HG03378 (cell line): ENCODE data around the gene UACA.
"Not testable (repeated sequence)": the region's sequence is repeated elsewhere in the genome, so short reads cannot be mapped to it uniquely, and the experiment has no call there.

Source experiments
- ATAC-seq: cut with Tn5 transposase; IDR thresholded peaks from one replicate; pipeline ENCODE4 v1.9.1; 2021; ENCODE audit warnings: mild to moderate bottlenecking, moderate library complexity; ENCODE audit not compliant: unreplicated experiment

The UACA gene

DNA sequence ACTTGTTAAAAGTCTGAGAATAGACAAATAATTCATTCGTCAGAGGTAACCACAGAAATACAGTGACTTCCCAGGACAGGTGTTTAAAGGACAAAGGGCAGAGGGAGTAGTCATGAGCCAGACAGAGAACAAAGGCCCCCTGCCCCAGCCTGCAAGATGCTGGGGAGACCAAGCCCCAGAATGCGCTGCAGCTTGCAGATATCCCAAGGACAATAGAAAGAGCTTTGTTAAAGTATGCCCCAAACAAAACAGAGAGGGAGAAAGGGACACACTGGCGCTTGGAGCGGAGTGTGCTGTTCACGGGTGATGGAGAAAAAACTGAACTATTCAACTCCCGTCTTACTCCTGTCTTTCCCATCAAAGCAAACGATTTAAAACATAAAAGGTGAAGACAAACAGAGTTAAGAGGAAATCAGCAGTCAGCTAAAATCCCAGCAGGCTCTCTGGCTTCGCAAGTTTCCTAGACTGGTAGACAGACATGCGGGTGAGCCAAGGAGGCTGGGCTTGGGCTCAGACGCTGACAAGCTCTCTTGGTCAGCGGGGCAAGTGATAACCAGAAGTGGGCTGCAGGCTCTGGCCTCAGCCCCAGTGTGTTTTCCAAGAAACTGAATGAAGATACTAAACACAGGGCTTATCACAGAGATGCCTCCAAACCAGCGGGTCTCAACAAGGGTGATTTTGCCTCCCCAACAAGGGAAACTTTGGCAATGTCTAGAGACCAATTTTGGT is 130.1 kb downstream of the UACA start:
- no peak for ATAC-seq

DNA sequence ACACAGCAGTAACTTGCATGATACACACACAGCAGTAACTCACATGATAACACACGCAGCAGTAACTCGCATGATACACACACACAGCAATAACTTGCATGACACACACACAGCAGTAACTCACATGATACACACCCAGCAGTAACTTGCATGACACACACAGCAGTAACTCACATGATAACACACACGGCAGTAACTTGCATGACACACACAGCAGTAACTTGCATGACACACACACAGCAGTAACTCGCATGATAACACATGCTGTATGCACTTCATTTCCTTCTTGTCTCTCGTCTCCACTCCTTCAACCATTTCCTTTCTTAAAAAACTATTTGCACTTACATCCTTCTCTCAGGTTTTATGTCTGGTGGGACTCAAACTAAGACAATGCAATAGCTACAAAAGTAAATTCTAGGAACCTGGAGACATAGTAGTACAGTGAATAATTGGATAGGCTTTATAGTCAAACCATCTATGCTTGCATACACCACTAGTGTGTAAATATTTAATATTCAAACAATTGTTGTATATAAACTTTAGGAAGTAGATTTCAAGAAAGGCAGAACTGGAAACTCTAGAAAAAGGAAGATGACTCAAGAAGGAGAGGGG is 130.8 kb downstream of the UACA start:
- ATAC-seq: no peak

DNA sequence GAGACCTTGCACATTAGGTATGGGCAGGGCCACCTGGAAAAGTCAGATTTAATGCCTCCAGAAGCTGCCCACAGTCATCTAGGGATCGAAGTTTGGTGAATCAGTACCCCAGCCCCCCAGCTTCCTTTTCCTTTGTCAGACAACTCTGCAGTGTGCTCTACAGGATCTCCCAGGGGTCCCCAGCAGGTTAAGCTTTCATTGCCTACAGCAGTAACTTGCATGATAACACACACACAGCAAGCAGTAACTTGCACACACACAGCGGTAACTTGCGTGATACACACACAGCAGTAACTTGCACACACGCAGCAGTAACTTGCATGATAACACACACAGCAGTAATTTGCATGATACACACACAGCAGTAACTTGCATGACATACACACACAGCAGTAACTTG is 131.3 kb downstream of the UACA start:
- no peak for ATAC-seq

DNA sequence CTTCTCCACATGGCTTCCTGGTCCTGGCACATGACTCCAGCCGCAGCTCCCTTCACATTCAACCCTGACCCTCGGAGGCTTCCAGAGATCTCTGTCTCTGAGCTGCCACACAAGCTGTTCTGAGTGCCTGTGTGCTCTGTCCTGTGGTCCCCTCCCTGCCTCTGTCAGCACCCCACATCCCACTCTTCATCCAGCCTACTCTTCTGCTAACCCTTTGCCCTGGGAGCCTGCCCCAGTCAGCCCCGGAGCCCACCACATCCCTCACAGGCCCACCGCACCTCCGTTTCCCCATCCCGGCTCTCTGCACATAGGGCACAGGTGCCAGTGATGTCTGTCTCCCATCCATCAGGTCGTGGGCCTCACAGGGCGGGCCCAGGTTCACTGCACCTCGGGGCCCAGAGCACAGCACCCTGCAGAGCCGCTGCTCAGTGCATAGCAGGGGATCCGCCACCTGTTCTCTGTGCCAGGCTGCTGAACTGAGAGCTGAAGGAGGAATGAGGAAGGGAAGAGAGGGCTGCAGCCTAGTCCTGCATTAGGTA is 133.6 kb downstream of the UACA start:
- no peak for ATAC-seq

DNA sequence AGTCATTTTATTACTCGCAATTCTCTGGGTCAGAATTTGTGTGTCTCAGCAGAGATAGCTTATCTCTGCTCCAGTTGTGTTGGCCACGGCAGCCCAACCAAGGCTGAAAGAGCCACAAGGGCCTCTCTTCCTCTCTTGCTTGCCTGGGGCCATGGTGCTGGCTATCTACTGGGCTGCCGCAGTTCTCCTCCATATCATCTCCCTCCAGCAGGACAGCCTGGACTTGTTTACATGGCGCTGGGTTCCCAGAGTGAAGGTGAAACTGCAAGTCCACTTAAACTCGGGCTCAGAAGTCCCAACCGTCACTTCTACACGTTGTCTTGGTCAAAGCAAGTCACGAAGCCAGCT is 134.8 kb downstream of the UACA start:
- ATAC-seq: no peak

DNA sequence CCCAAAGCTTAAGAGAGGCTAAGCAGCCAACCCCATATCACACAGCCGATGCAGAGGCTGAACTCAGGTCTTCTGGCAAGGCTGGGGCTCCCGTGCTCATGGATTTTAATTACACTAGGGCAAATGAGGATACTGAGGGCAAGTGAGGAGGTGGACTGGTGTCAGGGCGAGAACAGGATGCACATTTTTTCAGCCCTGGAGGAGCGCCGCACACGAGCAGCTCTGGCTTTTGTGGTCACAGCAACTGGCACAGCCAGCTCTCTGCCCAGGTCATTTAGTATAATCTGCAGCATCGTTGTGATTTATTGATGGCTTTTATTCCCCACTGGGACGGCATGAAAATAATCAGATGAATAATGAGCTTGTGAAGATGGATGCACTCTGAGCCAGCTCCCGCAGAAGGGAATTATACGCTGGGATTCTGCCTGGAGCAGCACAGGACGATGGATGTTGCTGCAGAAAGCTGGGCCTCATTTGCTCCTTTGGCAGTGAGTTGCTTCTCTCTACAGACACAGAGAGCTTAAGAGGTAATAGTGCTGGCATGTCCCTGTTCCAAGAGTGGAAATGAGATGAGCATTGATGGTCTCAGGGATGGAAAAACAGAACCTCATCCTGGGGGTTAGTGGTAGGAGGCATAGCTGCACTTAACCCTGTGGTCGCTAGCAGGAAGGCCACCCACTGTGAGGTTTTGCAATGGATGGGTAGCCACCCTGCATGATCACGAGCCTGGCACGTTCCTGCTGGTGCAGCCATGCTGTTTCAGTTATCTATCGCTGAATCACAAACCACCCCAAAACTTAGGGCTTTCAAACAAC is 135.4 kb downstream of the UACA start:
- no peak for ATAC-seq

DNA sequence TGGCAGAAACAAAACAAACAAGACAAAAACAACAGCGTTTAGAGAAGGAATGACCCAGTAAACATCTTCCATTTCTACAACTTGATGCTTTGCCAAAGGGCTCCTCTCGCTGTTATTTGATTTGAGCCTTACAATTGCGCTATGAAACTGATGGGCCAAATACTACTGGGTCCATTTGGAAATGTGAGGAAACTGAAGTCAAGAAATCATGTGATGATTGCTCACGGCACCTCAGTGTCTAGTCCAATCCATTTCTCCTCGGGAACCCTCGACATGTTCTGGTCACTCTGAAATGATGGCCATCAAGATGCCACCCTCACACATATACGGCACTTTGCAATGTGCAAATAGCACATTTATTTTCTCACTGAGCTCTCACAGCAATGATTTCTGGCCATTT is 136.0 kb downstream of the UACA start:
- ATAC-seq: no peak

DNA sequence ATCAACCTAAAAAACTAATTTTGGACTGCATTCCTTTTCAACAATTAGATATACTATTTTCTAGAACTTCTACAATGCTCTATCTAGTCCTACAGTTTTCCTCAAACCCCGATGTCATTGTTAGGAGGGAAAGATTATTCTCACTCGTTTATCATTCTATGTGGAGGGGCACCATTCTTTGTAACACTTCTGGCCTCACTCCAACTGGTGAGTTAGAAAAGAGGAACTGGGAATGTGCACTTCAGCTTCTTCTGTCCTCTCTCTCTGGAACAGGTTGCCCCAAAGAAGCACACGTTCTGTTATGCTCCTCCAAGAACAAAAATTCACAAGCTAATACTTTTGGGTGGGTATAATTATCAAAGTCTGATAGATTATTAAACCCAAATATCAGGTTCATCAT is 137.9 kb downstream of the UACA start:
- ATAC-seq: no peak

DNA sequence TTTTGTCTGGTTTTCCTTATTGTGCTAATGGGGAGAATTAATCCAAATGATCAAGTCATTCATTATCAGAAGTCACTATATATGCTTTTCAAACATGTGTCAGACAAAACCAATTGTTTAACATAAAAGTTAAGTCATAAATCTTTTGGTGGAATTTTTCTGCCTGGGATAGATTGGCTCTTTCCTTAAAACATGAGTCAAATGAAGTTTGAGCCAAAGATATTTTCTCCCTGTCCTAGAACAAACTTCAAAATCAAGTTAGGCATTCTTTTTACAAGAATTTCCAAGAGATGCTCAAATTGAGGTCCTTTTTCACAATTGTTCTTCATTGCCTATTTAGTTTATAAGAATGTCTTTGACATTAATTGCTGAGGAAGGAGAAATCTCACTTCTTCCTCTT is 138.3 kb downstream of the UACA start:
- no peak for ATAC-seq

DNA sequence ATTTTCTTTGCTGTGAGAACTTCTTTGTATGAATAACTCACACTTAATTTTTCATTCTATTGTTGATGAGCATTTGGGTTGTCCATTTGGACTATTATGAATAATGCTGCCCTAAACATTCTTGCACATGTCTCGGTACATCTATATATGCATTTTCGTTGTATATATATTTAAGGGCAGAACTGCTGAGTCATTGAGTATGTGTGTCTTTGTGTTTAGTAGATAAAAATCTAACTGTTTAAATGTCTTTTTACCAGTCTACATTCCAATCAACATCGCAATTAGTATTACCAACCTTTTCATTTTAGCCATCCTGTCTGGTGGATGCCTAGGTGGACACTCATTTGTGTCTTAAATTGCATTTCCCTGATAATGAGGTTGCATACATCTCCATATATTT is 144.4 kb downstream of the UACA start:
- ATAC-seq: no peak

DNA sequence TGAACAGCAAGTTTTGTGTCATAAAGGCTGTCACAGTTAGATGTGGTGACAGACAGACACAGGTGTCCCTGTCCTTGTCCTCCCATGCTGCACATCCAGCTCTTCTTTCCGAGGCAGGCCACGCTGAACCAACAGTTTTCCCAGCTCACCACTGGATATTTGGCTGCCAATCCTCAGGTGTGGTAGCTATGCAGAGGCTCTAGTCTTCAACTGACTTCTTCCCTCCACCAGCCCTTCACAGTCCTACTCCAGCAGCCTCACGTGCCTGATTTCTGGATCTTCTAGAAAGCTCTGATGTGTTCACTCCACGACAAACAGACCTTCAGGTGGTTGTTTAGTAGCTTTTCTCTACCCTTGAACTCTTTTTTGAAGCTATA is 145.5 kb downstream of the UACA start:
- no peak for ATAC-seq

DNA sequence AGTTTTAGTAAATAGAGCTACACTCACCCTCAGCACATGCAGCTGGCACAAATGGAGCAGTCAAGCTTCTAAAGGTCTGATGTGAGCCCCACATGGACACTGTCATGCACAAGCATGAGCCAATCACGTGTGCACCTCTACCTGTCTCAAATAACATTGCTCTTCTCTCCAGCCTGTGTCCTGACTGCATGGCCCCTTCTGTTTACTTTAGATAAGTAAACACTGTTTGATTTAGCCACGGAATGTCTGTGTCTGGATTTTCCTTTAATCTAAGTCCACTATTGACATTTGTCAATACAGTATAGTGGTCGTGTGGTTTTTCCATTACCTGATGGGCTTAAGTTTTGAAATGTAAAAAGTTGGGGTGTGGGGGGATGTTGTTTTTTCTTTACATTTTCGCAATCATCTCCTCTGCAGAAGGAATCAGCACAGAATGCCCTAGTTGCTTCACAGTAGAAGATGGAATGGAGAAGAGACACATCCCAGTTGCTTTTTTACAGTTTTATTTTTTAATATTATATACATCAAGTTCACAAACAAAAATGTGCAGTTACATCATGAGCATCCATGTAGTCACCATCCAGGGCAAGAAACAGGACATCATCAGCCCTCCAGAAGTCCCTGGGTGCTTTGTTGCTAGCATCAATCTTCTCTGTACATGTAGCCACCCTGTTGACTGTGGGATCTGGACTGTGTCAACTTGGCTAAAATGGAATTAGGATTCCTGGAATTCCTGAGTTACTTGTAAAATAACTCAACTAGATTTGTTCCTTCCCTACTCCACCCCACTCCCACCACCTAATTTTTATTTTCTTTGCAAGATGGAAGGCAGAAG is 146.1 kb downstream of the UACA start:
- ATAC-seq: no peak

DNA sequence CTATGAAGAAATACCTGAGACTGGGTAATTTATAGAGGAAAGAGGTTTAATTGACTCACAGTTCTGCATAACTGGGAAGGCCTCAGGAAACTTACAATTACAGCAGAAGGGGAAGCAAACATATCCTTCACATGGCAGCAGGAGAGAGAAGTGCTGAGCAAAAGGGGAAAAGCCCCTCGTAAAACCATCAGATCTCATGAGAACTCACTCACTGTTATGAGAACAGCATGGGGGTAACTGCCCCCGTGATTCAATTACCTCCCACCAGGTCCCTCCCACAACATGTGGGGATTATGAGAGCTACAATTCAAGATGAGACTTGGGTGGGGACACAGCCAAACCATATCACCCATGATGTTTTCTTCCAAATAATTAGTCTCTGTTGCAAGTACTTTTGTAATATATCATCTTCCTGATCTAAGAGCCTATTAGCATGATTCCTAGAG is 147.0 kb downstream of the UACA start:
- not testable (repeated sequence) for ATAC-seq

DNA sequence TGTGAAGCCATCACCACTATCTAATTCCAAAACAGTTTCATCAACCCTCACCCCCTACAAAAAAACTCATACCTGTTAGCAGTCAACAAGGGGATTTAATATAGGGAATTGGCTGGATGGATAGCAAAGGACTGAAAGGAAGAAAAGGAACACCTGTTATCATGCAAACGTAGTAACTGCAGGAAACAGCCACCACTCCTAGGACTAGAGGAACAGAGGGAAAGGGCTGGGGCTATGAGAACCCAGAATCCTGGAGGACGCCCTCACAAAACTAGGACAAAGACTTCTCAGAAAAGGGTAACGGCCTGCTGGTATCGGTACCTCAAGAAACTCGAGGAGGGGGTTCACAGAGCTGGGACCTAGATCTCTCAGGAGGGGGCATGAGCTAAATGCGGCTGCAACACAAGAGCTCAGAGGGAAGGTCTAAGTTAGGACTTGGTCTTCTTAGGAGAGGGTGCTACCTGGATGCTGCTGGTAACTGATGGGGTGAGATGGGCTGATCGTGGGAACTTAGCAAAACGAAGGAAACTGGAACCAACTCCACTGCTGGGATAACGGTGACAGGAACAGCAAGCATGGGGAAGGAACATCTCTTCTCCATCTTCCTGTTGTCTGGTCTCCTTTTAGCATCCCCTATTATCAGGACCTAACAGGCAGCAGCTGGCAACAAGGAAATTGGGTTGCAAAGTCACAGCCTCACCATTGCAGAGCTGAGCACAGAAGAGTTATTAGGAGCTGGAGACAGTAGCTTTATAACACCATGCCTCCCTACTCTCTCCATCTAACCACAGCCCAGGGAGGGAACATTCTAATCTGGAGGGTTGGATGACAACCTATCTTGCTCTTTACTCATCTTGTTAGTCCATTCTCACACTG is 147.7 kb downstream of the UACA start:
- no peak for ATAC-seq

DNA sequence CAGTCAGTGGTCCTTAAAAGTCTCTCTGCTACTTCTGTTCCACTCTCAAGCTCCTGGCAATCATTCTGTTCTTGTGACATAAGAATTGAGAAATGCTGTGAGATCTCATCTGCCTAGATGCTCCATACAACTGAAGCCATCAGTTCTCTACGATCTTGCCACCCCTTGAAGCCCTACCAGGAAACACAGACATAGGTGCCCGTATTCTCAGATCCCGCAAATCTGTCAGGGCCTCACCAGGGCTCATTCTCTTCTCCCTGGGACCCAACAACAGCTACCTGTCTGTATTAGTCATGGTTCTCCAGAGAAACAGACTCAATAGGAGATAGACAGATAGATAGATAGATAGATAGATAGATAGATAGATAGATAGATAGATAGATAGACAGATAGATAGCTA is 149.1 kb downstream of the UACA start:
- ATAC-seq: no peak

DNA sequence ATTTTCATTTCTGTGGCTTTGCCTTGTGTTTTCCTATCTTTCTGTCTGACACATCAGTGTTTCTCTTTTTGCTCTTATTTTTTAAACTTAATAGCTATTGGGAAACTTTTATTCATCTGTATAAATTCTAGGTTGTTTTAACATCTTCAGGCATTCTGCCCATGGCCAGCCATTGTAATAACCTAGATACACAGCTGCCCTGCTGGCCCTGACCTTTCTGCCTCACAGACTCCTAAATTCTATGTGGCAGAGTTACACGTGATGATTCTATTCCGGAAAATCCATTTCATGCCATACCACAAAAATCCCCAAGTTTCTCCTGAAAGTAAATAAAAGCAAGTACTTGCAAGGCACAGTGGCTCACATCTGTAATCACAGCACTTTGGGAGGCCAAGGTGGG is 150.1 kb downstream of the UACA start:
- no peak for ATAC-seq

DNA sequence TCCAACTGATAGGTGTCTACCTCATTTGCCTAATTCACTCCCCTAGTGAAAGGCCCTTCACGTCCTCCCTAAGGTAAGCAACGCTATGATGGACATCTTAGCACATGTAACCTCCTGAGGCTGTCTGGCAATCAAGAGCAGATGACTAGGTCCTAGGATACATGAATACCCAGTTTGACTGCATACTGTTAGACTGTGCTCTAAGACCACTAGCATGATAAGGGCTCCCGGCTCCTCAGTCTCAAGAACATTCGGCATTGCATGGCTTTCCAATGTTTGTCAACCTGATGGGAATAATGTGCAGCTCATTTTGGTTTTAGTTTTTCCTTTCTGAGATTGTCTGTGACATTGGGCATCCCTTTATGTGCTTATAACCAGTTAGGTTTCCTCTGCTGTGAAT is 152.1 kb downstream of the UACA start:
- no peak for ATAC-seq

DNA sequence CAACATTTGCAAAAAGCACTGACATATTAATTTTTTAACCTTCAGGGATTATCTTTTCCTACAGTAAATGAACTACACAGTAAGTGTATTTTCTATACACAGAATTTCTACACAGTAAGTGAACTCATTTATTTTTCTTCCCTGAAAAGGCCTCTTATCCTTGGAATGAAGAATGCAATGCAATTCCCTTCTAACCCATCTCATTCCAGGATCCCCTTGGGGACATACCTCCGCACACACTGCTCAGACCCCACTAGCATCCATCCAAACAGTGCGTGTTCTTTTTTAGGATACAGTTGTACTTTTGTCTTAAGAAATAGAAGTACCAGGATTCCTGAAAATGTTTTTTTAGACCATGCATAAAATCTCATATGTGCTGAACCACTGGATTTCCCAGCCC is 152.8 kb downstream of the UACA start:
- ATAC-seq: no peak

DNA sequence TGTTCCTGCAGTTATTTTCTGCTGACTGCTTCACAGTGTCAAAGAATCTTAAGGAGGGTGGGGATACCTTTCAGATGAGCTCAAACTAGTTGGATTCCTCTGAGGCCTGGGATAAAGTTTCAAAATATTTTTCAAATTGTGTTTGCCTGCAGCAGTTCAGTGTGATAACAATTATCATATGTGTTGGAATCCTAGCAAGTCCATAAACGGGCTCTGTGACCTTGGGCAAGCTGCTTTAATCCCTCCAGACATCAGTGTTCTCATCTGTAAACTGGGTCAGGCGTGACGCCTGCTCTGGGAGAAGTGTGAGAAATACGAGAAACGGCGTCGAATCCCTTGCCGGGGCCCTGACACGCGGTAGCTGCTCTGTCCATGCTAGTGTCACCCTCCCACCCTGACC is 153.5 kb downstream of the UACA start:
- no peak for ATAC-seq

DNA sequence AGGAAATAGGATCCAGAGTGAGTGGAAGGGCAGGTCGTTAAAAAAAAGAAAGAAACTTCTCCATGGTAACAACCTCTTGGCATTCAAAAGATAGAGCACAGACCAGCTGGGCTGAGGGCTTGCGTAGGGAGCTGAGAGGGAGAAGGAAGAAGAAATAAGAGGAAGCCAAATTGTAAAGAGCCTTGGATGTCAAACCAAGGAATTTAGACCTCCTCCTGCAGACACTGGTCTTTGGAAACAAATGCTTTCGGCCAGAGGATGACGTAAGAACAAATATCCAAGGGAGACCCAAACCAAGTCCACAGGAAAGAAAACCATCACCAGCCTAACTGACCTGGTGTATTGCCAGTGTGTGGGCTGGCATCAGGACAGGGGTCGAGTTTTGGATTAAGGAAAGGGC is 155.2 kb downstream of the UACA start:
- no peak for ATAC-seq
